GM21447 (cell line): ENCODE data around the gene METTL16.

ENCODE experiments used
- ATAC-seq: cut with Tn5 transposase; IDR thresholded peaks from one replicate; pipeline ENCODE4 v1.9.1; 2021; ENCODE audit not compliant: unreplicated experiment

METTL16 gene

DNA sequence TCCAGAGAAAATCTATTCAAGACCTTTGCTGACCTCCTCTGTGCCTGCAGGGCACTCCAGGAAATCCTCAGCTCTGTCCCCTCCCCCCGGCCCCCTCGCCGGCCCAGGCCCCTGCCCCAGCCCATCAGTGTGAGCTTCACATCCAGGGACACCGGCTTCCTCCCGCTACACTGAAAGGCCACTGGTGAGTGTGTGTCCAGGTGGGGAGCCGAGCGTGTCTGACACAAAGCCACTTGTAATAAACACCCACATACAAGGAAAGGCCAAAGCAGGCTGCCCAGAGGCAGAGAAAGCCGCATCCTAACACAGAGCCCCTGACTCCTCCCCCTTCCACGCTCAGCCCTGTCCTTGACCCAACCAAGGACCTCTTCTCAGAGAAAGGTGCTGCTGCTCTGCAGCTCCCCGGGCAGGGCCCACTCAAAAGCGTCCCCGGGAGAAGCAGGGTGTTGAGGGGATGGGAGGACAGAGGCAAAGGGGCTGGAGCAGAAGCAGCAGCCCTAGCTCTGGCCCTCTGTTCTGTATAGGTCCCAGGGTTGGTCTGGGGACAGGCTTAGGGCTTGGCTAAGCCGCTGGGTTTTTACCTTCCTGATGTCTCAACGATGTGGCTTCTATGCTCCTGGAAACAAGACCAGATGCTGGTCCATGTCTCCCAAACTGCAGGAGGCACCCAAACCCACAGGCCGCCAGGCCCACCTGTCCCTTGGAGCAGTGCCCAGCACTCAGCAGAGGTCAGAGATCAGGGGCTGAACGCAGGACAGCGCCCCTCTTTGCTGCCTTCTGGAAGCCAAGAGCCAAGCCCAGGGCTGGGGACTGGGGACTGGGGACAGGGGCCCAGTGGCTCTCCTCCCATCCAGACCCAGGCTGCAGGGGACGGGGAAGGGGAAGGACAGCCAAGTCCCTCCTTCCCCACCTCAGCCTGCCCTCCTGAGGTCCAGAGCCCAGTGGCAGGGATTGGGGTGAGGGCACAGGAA is 126.2 kb downstream of the METTL16 start:
- no peak for ATAC-seq

DNA sequence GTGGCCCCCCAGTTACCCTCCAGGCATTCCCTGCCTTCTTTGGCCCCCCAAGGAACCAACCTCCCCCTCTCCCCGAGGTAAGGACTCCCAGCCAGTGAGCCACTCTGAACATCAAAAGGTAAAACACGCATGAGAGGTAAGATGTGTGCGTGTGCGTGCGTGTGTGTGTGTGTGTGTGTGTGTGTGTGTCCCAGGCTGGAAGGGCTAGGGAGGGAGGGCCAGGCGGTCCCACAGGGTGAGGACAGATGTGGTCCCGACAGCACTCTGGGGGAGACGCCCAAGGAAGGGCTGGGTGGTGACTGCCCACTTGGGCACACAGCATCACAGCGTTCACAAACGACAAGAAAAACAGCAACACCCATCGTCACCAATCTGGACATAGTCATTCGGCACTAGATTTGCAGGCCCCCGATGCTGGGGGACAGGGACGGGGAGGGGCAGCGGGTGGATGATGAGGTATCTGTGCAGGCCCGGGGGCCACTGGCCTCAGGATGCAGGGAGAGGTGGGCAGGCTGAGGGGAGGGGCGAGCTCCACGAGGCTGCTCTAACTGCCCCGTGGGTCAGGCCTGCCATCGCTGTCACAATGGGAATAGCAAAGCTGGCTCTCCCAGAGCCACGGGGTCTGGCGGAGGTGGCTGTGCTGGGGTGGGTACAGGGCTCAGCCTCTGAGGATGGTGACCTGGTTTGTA is 127.1 kb downstream of the METTL16 start:
- no peak for ATAC-seq

GRCh38 chr17:2383628-2384167 is 128.0 kb downstream of the METTL16 start:
- ATAC-seq = no peak

GRCh38 chr17:2380950-2381649 is 130.6 kb downstream of the METTL16 start:
- ATAC-seq = no peak

DNA sequence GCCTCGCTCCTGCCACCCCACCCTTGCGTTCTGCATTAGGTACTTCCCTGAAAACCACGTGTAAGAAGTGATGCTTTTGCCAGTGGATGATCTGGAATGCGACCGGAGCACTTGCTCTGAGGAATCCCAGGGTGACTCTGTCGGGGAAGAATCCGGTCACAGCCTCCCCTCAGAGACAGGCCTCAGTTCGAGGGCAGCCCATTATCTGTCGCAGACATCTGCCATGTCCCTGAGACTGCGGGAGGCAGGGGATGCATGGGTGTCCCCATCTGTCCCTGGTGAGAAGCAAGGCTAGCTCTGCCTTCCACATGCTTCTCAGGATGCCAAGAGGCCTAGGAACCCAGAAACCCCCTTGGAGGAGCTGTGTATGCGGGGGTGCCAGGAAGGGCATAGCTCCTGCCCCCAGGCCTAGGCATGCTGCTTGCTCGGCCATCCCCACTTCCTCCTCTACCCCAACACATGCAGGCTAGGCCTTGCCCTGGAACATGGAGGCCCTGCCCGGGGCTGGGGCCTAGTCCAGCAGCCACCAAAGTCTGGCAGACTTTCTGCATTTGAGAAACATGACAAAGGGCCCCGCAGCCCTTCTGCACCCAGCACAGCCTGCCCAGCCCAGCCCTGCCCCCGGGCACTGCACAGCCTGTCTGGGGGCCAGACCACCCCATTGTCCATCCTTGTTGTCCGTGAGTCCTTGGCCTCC is 131.3 kb downstream of the METTL16 start:
- no peak for ATAC-seq

DNA sequence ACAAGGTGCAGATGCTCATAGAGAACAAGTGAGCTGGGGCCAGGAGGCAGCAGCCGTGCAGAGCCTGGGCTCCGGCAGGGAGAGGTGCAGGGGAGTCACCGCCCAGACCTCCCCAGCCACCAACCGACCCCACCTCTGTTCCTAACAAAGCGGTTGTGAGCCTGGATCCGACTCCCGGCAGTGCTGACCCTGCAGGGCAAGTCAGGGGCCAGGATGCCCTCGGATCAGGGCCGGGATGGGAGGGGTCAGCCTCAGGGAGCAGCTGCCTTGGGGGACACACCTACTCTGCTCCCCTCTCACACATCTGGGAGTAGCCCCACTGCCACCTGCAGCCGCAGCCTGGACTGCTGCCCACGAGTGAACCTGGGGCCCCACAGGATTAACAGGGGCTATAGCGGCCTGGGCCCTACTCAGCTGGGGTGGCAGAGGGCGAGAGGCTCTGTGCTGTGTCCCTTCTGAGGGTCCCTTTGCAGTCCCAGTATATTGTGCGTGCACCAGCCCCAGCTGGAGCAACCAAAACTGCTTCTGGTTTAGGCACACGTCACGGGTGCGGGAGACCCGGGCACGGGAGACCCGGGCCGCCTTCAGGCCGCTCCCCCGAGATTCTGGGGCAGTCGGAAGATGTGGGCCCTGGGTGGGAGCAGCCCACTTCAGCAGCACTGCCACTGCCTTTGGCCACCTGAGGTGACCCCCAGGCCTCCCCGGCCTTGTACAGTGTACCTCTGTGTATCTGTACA is 132.0 kb downstream of the METTL16 start:
- no peak for ATAC-seq

DNA sequence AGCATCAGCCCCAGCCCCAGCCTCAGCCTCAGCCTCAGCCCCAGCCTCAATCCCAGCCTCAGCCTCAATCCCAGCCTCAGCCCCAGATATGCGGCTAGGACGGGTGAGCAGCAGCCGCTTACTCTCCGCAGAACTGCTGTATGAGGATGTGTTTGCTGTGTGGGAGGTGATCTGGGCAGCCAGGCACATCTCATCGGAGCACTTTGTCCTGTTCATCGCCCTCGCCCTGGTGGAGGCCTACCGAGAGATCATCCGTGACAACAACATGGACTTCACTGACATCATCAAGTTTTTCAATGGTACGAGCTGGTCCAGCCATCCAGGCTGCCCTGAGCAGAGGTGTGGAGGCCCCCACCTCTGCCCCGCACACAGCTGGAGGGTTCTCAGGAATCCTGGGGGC is 132.8 kb downstream of the METTL16 start:
- ATAC-seq = no peak

DNA sequence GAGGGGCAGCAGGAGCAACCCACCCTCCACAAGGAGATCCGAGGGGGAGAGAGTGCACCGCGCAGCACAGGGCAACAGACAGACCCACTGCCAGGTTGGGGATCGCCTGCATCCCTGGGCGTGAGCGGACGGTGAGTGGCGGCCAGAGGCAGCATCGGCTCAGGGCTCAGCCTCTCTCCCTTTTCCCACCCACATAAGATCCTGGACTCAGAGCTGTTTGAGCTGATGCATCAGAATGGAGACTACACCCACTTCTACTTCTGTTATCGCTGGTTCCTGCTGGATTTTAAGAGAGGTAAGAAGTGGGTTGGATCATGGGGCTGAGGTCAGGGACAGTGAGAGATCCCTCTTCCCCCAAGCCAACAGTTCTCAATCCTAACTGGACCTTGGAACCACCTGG is 134.0 kb downstream of the METTL16 start:
- no peak for ATAC-seq

GRCh38 chr17:2376107-2376506 is 135.6 kb downstream of the METTL16 start:
- no peak for ATAC-seq

DNA sequence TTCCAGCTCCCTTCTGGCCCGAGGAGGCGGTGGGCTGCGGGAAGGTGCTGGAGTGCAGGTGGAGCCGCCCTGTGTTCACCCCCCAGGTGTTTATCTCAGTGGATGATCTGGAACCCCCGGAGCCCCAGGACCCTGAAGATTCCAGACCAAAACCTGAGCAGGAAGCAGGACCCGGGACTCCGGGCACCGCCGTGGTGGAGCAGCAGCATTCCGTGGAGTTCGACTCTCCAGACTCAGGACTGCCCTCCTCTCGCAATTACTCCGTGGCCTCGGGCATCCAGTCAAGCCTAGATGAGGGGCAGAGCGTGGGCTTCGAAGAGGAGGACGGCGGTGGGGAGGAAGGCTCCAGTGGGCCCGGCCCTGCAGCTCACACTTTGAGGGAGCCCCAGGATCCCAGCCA is 136.3 kb downstream of the METTL16 start:
- no peak for ATAC-seq

DNA sequence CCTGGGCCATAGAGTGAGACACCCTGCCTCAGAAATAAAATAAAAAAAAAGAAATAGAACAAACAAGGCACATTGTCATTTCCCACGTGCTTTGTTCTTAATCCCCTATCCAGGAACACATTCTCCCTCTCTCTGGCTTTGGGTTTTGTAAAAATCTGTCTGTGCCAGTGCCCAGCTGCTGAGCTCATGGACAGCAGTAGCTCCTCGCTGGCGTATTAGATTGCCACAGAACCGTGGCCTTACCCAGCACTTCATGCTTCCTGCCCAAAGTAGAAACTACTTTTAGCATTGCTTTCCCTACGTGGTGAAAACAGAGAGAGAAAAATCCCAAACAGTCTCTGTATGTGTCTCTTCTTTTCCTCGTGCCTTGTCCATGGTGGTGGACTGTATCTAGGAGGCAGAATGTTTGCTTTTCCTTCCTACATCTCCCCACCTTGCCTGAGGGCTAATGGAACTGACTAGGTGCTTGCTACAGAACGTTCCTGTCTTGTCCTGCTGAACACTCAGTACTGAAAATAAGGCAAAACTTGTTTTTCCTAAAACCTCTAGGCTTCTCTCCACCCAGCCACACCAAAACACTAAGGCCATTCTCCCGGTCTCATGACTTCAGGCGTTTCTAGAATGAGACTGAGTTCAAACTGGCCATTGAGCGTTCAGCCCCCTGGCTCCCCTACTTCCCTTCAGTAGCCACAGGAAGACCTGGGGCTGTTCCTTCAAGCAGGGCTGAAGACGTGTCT is 137.0 kb downstream of the METTL16 start:
- no peak for ATAC-seq

DNA sequence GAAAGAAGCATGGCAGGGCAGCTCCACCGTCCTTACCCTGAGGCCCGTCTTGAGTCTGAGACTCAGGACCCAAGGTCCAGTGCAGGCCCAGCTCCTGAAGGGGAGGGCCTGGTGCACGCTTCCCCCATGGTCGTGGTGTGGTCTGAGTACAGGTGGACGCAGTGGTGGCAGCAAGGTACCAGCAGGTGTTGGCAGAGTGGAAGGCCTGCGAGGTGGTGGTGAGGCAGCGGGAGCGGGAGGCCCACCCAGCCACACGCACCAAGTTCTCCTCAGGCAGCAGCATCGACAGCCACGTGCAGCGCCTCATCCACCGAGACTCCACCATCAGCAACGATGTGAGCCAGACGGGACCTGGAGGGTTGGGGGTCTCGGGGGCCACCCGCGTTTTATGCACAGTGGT is 138.5 kb downstream of the METTL16 start:
- ATAC-seq = no peak

DNA sequence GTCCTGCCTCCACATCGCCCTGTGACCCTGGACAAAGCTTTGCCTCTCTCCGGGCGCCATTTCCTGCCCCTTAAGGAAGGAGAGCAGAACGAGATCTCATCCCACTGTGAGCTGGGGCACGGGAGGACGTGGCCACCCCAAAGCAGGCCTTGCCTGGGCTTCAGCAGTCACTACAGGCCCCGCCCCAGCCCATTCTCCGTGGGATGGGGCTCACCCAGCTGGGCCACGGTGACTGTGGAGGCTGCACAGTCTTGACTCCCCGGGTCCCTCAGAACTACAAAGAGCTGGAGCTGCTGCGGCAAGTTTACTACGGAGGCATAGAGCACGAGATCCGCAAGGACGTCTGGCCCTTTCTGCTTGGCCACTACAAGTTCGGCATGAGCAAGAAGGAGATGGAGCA is 139.0 kb downstream of the METTL16 start:
- no peak for ATAC-seq

GRCh38 chr17:2372180-2372579 is 139.5 kb downstream of the METTL16 start:
- ATAC-seq = no peak

DNA sequence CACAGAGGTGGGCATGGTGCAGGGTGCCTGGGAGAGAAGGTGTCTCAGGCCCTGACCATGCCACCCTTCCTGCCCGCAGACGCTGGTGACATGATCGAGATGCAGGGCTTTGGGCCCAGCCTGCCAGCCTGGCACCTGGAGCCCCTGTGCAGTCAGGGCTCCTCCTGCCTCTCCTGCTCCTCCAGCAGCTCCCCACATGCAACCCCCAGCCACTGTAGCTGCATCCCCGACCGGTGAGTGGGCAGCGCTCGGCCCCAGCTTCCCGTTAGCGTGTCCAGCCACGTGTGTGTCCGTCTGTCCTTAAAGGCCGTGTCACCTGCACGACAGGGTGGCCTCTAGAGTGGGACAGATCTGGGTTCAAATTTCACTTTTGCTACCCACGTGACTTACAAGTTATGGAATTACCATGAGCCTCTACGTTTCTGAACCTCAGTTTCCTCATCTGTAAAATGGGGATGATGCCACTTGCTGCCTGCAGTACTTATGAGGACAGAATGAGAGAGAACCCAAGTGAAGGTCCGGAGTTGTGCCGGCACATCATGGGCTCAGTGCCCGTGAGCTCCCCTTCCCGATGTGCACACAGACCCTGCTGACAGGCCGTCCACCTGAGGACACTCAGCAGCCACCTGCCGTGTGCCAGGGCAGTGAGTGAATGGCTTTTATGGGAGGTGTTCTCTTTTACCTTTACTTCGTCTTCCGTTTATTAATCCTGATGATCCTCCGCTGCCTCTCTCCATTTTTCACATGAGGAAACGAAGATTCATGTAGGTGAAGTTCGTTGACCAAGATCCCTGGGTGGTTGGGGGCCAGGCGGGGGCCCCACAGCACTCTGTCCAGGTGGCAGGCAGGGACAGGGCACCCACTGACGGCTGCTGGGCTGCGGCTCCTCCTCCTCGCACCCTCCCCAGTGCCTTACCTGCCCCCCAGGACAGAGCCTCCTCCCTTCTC is 140.2 kb downstream of the METTL16 start:
- no peak for ATAC-seq

GRCh38 chr17:2370211-2370589 is 141.5 kb downstream of the METTL16 start:
- ATAC-seq = no peak

GRCh38 chr17:2369551-2370210 is 142.0 kb downstream of the METTL16 start:
- no peak for ATAC-seq

- no peak for ATAC-seq
Observed at GRCh38 chr17:2369039-2369438, 142.6 kb downstream of the METTL16 start.
